Ramos (cell line): ENCODE measurements around the gene NTRK3.

Source experiments
- in situ Hi-C: fragments of 300-500 bp; cut with MboI; formaldehyde crosslinking; loops from one replicate; pipeline ENCODE4 v1.14.3; 2022; ENCODE audit warnings: low sequenced_read_pairs; ENCODE audit not compliant: unreplicated experiment

The NTRK3 gene

GRCh38 chr15:88190232-88190631 lies 66.3 kb downstream of the NTRK3 start:
- in situ Hi-C loops, result no loop called here

- in situ Hi-C loops, result no loop called here
Measured at GRCh38 chr15:88188300-88188699, 68.2 kb downstream of the NTRK3 start.

- in situ Hi-C loops, result no loop called here
Measured at GRCh38 chr15:88187195-88187594, 69.3 kb downstream of the NTRK3 start.

- in situ Hi-C loops, result no loop called here
Measured at GRCh38 chr15:88185584-88185983, 71.0 kb downstream of the NTRK3 start.

GRCh38 chr15:88181613-88182012 lies 74.9 kb downstream of the NTRK3 start:
- in situ Hi-C loops, result no loop called here

- in situ Hi-C loops, result no loop called here
Measured at GRCh38 chr15:88179562-88179961, 77.0 kb downstream of the NTRK3 start.

GRCh38 chr15:88178631-88179030 lies 77.9 kb downstream of the NTRK3 start:
- in situ Hi-C loops, result no loop called here

GRCh38 chr15:88177451-88177850 lies 79.1 kb downstream of the NTRK3 start:
- in situ Hi-C loops, result no loop called here

- in situ Hi-C loops, result no loop called here
Measured at GRCh38 chr15:88174571-88174970, 82.0 kb downstream of the NTRK3 start.

- in situ Hi-C loops, result no loop called here
Measured at GRCh38 chr15:88166082-88166993, 90.2 kb downstream of the NTRK3 start.

GRCh38 chr15:88161636-88162035 lies 94.9 kb downstream of the NTRK3 start:
- in situ Hi-C loops, result no loop called here

GRCh38 chr15:88155310-88155709 lies 101.2 kb downstream of the NTRK3 start:
- in situ Hi-C loops, result no loop called here

- in situ Hi-C loops, result no loop called here
Measured at GRCh38 chr15:88152672-88153071, 103.9 kb downstream of the NTRK3 start.

- in situ Hi-C loops, result no loop called here
Measured at GRCh38 chr15:88147760-88148159, 108.8 kb downstream of the NTRK3 start.

GRCh38 chr15:88144921-88145653 lies 111.5 kb downstream of the NTRK3 start:
- in situ Hi-C loops, result no loop called here

- in situ Hi-C loops, result no loop called here
Measured at GRCh38 chr15:88142121-88142520, 114.4 kb downstream of the NTRK3 start.

- in situ Hi-C loops, result no loop called here
Measured at GRCh38 chr15:88141269-88141889, 115.2 kb downstream of the NTRK3 start.

- in situ Hi-C loops, result no loop called here
Measured at GRCh38 chr15:88140398-88140797, 116.1 kb downstream of the NTRK3 start.

- in situ Hi-C loops, result no loop called here
Measured at GRCh38 chr15:88139936-88140335, 116.6 kb downstream of the NTRK3 start.

- in situ Hi-C loops, result no loop called here
Measured at GRCh38 chr15:88133795-88134194, 122.7 kb downstream of the NTRK3 start.

GRCh38 chr15:88132499-88132898 lies 124.0 kb downstream of the NTRK3 start:
- in situ Hi-C loops, result no loop called here
